ENCODE data around the gene FAM168A.

FAM168A gene

GRCh38 chr11:73397468-73398131 lies 200.3 kb downstream of the FAM168A start:
- no peaks in the 10 kb centered on the region for H3K27me3 ChIP-seq (ENCODE audit: control insufficient read depth, insufficient read depth, low read length)
- no peaks in the 10 kb centered on the region for H3K4me1 ChIP-seq (ENCODE audit: control insufficient read depth, insufficient read depth, low read length)
- H3K9ac ChIP-seq (ENCODE audit: low read length): no peak overlapping the region
- H3K36me3 ChIP-seq (ENCODE audit: control insufficient read depth, insufficient read depth, low read length): no peaks in the 10 kb centered on the region
- H3K4me3 ChIP-seq (ENCODE audit: low read length): no peak overlapping the region
- no peak overlapping the region for H3K27ac ChIP-seq (ENCODE audit: low read depth, low read length)

DNA sequence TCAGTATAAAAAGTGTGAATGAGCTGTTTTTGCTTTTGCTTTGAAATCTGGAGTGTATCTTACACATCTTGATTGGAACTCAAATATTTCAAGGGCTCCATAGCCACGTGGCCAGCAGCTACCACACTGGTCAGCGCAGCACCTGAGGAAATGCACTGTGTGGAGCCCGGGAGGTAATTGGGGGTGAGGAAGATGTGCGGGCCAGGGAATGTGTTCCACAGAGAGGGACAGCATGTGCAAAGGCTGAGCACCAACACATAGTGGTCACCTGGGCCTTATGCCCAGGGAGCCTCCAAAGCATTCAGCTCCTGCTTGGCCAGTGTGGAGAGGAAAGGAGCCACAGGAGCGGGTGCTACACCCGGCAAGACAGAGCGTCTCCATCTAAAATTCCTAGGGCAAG lies 200.9 kb downstream of the FAM168A start:
- H3K9ac ChIP-seq (ENCODE audit: low read length): no peak overlapping the region
- no peaks in the 10 kb centered on the region for H3K36me3 ChIP-seq (ENCODE audit: control insufficient read depth, insufficient read depth, low read length)
- H3K27me3 ChIP-seq (ENCODE audit: control insufficient read depth, insufficient read depth, low read length): no peaks in the 10 kb centered on the region
- H3K4me1 ChIP-seq (ENCODE audit: control insufficient read depth, insufficient read depth, low read length): no peaks in the 10 kb centered on the region
- no peak overlapping the region for H3K27ac ChIP-seq (ENCODE audit: low read depth, low read length)
- H3K4me3 ChIP-seq (ENCODE audit: low read length): no peak overlapping the region

GRCh38 chr11:73396251-73396930 lies 201.5 kb downstream of the FAM168A start:
- H3K27ac ChIP-seq (ENCODE audit: low read depth, low read length): no peak overlapping the region
- no peaks in the 10 kb centered on the region for H3K36me3 ChIP-seq (ENCODE audit: control insufficient read depth, insufficient read depth, low read length)
- H3K4me1 ChIP-seq (ENCODE audit: control insufficient read depth, insufficient read depth, low read length): no peaks in the 10 kb centered on the region
- H3K9ac ChIP-seq (ENCODE audit: low read length): no peak overlapping the region
- H3K27me3 ChIP-seq (ENCODE audit: control insufficient read depth, insufficient read depth, low read length): no peaks in the 10 kb centered on the region
- no peak overlapping the region for H3K4me3 ChIP-seq (ENCODE audit: low read length)

- Histone ChIP-seq H3K36me3 (ENCODE audit: control insufficient read depth, insufficient read depth, low read length) (no peaks in the 10 kb centered on the region), H3K4me3 (ENCODE audit: low read length) (no peak overlapping the region), H3K27me3 (ENCODE audit: control insufficient read depth, insufficient read depth, low read length) (no peaks in the 10 kb centered on the region), H3K27ac (ENCODE audit: low read depth, low read length) (no peak overlapping the region), H3K9ac (ENCODE audit: low read length) (no peak overlapping the region), H3K4me1 (ENCODE audit: control insufficient read depth, insufficient read depth, low read length) (no peaks in the 10 kb centered on the region)
These were observed 202.4 kb downstream of the FAM168A start for GRCh38 chr11:73395297-73396208.

DNA sequence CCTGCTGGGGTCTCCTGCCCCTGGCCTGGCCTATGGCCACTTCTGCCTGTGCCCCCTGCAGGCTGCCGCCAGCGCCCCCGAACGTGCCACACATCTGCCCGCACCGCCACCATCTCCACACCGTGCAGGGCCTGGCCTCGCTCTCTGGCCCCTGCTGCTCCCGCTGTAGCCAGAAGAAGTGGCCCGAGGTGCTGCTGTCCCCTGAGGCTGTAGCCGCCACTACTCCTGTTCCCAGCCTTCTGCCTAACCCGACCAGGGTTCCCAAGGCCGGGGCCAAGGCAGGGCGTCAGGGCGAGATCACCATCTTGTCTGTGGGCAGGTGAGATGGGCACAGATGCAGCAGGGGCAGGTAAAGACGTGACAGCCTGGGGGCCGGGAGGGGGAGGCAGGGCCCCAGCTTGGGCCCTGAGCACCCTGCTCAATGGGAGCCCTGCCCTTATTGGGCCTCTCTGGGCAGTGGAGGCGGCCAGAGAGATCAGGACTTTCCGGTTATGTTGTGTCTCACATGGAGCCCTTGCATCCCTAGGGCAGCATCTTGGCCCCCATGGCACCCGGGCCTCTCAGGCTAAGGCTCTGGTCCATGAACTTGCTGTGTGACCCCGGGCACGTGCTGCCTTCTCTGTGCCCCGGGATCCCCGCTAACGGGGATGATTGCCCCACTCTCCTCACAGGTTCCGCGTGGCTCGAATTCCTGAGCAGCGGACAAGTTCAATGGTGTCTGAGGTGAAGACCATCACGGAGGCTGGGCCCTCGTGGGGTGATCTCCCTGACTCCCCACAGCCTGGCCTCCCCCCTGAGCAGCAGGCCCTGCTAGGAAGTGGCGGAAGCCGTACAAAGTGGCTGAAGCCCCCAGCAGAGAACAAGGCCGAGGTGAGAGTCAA lies 203.3 kb downstream of the FAM168A start:
- Histone ChIP-seq H3K27me3 (ENCODE audit: control insufficient read depth, insufficient read depth, low read length) (no peaks in the 10 kb centered on the region), H3K36me3 (ENCODE audit: control insufficient read depth, insufficient read depth, low read length) (no peaks in the 10 kb centered on the region), H3K4me3 (ENCODE audit: low read length) (no peak overlapping the region), H3K4me1 (ENCODE audit: control insufficient read depth, insufficient read depth, low read length) (no peaks in the 10 kb centered on the region), H3K9ac (ENCODE audit: low read length) (no peak overlapping the region), H3K27ac (ENCODE audit: low read depth, low read length) (no peak overlapping the region)

DNA sequence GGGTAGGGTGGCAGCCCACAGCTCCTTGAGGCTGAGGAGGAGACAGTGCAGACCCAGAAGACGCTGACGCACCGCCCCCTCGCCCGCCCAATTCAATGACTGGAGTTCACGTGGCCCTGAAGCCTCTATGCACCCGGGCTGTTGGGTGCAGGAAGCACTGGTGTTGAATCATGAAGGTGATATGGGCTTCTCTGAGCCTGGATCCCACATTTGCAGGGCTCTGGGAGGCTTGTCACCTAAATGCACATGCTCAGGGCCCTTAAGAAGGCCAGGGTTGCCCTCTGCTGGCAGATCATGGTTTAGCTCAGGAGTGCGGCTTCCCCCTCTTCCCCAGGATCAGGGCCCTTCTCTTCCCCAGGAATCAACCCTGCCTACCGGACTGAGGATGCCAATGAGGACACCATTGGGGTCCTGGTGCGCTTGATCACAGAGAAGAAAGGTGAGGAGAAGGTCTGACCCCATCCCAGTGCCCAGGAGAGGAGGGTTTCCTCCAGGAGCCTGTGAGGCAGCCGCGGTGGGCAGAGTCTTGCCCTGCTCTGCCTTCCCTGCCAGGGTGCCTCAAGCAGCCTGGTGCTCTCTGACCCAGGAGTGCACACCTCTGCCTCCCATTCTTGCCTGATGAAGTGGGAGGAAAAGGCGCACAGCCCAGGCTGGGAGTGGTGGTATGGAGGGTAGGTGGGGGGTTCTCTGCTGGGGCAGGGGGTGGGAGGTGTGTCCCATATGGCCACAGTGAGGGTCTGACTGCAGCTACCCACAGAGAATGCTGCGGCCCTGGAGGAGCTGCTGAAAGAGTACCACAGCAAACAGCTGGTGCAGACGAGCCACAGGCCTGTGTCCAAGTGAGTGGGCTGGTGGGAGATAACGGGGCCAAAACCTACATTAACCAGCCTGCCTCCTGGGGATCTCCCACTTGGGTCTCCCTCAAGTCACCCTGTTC lies 204.2 kb downstream of the FAM168A start:
- H3K36me3 ChIP-seq (ENCODE audit: control insufficient read depth, insufficient read depth, low read length): no peaks in the 10 kb centered on the region
- H3K9ac ChIP-seq (ENCODE audit: low read length): no peak overlapping the region
- no peak overlapping the region for H3K27ac ChIP-seq (ENCODE audit: low read depth, low read length)
- H3K4me1 ChIP-seq (ENCODE audit: control insufficient read depth, insufficient read depth, low read length): no peaks in the 10 kb centered on the region
- no peak overlapping the region for H3K4me3 ChIP-seq (ENCODE audit: low read length)
- H3K27me3 ChIP-seq (ENCODE audit: control insufficient read depth, insufficient read depth, low read length): no peaks in the 10 kb centered on the region

DNA sequence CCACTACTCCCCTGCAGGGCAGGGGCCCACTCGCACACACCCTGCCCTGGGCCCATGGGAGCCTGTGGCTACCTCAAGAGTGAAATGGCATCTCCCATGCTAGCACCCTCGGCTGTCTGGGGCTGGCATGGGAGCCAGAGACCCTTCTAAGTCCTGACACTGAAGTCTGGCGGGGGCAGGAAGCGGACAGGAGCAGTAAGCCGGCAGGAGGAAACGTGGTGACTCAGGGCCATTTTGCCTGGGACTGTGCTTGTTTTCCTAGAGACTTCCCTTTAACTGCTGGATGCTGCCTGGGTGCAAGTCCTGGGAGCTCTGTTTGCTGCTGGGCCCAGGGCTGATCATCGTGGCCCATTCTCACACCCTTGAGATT lies 204.9 kb downstream of the FAM168A start:
- no peak overlapping the region for H3K9ac ChIP-seq (ENCODE audit: low read length)
- H3K27ac ChIP-seq (ENCODE audit: low read depth, low read length): no peak overlapping the region
- H3K36me3 ChIP-seq (ENCODE audit: control insufficient read depth, insufficient read depth, low read length): no peaks in the 10 kb centered on the region
- no peak overlapping the region for H3K4me3 ChIP-seq (ENCODE audit: low read length)
- no peaks in the 10 kb centered on the region for H3K4me1 ChIP-seq (ENCODE audit: control insufficient read depth, insufficient read depth, low read length)
- H3K27me3 ChIP-seq (ENCODE audit: control insufficient read depth, insufficient read depth, low read length): no peaks in the 10 kb centered on the region

GRCh38 chr11:73392108-73393010 lies 205.6 kb downstream of the FAM168A start:
- H3K4me3 ChIP-seq (ENCODE audit: low read length): no peak overlapping the region
- no peak overlapping the region for H3K9ac ChIP-seq (ENCODE audit: low read length)
- H3K27ac ChIP-seq (ENCODE audit: low read depth, low read length): no peak overlapping the region
- no peaks in the 10 kb centered on the region for H3K36me3 ChIP-seq (ENCODE audit: control insufficient read depth, insufficient read depth, low read length)
- H3K27me3 ChIP-seq (ENCODE audit: control insufficient read depth, insufficient read depth, low read length): no peaks in the 10 kb centered on the region
- no peaks in the 10 kb centered on the region for H3K4me1 ChIP-seq (ENCODE audit: control insufficient read depth, insufficient read depth, low read length)

GRCh38 chr11:73391665-73392064 lies 206.2 kb downstream of the FAM168A start:
- H3K9ac ChIP-seq (ENCODE audit: low read length): no peak overlapping the region
- H3K4me3 ChIP-seq (ENCODE audit: low read length): no peak overlapping the region
- H3K36me3 ChIP-seq (ENCODE audit: control insufficient read depth, insufficient read depth, low read length): no peaks in the 10 kb centered on the region
- no peaks in the 10 kb centered on the region for H3K27me3 ChIP-seq (ENCODE audit: control insufficient read depth, insufficient read depth, low read length)
- H3K27ac ChIP-seq (ENCODE audit: low read depth, low read length): no peak overlapping the region
- no peaks in the 10 kb centered on the region for H3K4me1 ChIP-seq (ENCODE audit: control insufficient read depth, insufficient read depth, low read length)

GRCh38 chr11:73390601-73391565 lies 207.0 kb downstream of the FAM168A start:
- no peak overlapping the region for H3K27ac ChIP-seq (ENCODE audit: low read depth, low read length)
- H3K9ac ChIP-seq (ENCODE audit: low read length): no peak overlapping the region
- no peaks in the 10 kb centered on the region for H3K27me3 ChIP-seq (ENCODE audit: control insufficient read depth, insufficient read depth, low read length)
- H3K4me3 ChIP-seq (ENCODE audit: low read length): no peak overlapping the region
- H3K4me1 ChIP-seq (ENCODE audit: control insufficient read depth, insufficient read depth, low read length): no peaks in the 10 kb centered on the region
- H3K36me3 ChIP-seq (ENCODE audit: control insufficient read depth, insufficient read depth, low read length): no peaks in the 10 kb centered on the region
